GM18526 (cell line): ENCODE data around the gene GAPDH.

Experiments used
- POLR2A ChIP-seq: IDR thresholded peaks from 3 replicates; pipeline ENCODE4 v1.6.1; 2011; ENCODE audit not compliant: insufficient read length; ENCODE audit errors: extremely low read depth

The GAPDH gene

DNA sequence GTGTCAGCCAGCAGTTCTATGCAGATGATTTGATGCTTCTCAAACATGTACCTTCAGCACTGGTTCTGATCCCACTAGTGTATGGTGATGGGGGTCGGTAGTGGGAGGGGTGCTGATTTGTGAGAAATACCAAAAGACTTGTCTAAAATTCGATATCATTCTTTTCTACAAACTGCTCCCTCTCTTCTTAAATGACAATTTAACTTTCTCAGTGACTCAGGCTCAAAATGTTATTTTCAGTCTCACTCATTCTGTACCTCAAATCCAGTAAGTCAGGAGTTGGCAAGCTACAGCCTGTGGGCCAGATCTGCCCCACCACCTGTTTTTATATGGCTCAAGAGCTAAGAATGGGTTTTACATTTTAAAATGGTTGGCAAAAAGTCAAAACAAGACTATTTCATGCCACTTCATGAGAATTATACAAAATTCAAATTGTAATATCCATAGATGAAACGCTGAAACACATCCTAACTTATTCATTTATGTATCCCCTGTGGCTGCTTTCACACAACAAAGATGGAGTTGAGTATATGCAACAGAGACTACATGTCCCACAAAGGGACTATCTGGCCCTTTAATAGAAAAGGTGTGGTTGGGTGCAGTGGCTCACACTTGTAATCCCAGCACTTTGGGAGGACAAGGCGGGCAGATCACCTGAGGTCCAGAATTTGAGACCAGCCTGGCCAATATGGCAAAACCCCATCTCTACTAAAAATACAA lies 40.4 kb downstream of the GAPDH start:
- TF ChIP-seq POLR2A: no peak

DNA sequence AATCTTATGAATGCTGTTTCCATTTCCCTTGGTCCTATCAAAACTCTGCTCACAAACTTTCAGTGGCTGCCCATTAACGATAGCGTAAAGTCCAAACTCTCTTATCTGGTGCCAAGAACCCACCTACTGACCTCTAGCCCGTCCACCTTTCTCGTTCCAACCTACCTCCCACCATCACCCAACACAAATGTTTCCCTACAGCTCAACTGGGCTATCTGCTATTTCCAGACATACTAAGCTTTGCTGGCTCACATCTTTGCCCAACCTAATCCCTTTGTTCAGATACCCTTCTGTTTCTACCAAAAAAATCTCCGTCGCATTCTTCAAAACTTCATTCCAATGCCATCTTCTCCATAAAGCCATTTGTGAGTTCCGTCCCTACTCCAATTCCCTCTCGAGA lies 41.3 kb downstream of the GAPDH start:
- TF ChIP-seq POLR2A: no peak

DNA sequence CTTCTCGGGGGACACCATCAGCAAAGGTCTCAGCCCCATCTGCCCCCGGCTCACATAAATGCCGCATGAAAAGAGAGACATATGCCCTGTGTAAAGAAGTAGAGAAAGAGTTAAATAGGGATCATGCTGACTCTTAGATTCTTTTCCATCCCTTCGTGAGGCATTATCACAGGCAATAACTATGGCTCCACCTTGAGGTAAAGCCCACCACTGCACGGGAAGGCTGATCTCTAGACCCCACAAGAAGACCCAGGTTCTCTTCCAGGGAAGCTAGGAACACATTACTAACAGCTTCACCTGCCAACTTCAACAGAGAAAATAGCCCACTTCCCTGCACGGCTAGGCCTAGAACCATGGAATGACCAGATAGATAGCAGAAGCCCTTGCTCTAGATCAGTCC lies 47.9 kb downstream of the GAPDH start:
- TF ChIP-seq POLR2A: no peak

DNA sequence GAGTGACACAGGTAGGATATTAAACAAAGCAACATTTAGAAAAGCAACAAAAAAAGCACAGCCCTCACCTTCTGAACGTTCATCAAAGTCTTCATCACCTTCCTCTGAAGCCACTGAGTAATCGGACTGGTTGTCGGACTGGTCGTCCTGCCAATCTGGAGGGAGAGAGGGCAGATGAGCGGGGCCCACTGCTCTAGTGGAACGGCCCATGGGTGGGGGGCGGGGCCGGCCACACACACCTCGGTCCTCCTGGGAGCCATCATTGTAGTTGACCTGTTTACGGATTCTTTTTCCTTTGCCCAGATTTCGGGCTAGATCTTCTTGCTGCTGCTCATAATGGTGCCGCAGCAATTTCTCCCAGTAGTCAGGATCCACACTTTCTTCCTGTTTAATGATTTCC lies 48.6 kb downstream of the GAPDH start:
- TF ChIP-seq POLR2A: no peak

DNA sequence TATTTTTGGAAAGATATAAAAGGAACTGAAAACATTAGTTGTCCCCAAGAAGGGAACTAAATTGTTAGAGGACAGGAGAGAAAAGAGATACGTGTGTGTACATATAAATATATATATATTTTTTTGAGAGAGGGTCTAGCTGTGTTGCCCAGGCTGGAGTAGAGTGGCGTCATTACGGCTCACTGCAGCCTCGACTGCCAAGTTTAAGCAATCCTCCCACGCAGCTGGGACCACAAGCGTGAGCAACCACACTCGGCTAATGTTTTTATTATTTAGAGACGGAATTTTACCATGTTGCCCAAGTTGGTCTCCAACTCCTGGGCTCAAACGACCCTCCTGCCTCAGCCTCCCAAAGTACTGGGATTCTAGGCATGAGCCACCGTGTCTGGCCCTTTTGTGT lies 50.0 kb downstream of the GAPDH start:
- no peak for TF ChIP-seq POLR2A
